ENCODE measurements around the gene RCSD1.

The RCSD1 gene

GRCh38 chr1:167750641-167751040 lies 120.6 kb downstream of the RCSD1 start:
- DNase-seq: no peak

GRCh38 chr1:167751676-167752075 lies 121.6 kb downstream of the RCSD1 start:
- no peak for DNase-seq

GRCh38 chr1:167752219-167752985 lies 122.4 kb downstream of the RCSD1 start:
- no peak for DNase-seq

- DNase-seq: no peak
Observed at GRCh38 chr1:167755654-167756053, 125.6 kb downstream of the RCSD1 start.
